Astrocyte (in vitro differentiated cells and primary cell): Measurements from ENCODE around the gene SLC9A5. TPM values are rescaled to one million over a fixed set of nuclear protein-coding genes. Genes with fewer than 3 reads are reported as not detected.

ENCODE experiments used
- DNase-seq: peaks from one replicate; pipeline ENCODE4 v3.0.0-alpha.2; 2010; ENCODE audit warnings: low read depth
- FAIRE-seq: peaks from 2 replicates; lab custom pipeline; 2011; peaks lifted over from hg19 to GRCh38; lab: Jason Lieb, UNC
- H2AFZ ChIP-seq: 2 replicates; pipeline ENCODE4 v1.6.0; 2012; ENCODE audit warnings: low read depth, low read length, inconsistent platforms
- H3K27ac ChIP-seq: 2 replicates; pipeline ENCODE4 v1.5.1; 2011; ENCODE audit warnings: low read depth, low read length, inconsistent platforms
- H3K27me3 ChIP-seq: 2 replicates; pipeline ENCODE4 v1.6.0; 2011; ENCODE audit warnings: low read length, inconsistent platforms; ENCODE audit not compliant: insufficient read depth
- H3K36me3 ChIP-seq: 2 replicates; pipeline ENCODE4 v1.5.1; 2011; ENCODE audit warnings: low read length, inconsistent platforms; ENCODE audit not compliant: insufficient read depth
- H3K4me1 ChIP-seq: 2 replicates; pipeline ENCODE4 v1.5.1; 2011; ENCODE audit warnings: low read length, inconsistent platforms; ENCODE audit not compliant: insufficient read depth
- H3K4me2 ChIP-seq: 2 replicates; pipeline ENCODE4 v1.6.0; 2012; ENCODE audit warnings: low read length, inconsistent platforms
- H3K4me3 ChIP-seq: 2 replicates; pipeline ENCODE4 v1.5.1; 2011; ENCODE audit warnings: low read depth, mild to moderate bottlenecking, low read length, inconsistent platforms; ENCODE audit not compliant: insufficient read depth
- H3K79me2 ChIP-seq: 2 replicates; pipeline ENCODE4 v1.6.0; 2012; ENCODE audit warnings: mild to moderate bottlenecking, low read length, inconsistent platforms; ENCODE audit not compliant: insufficient read depth
- H3K9ac ChIP-seq: 2 replicates; pipeline ENCODE4 v1.6.0; 2012; ENCODE audit warnings: mild to moderate bottlenecking, low read length, inconsistent platforms
- H3K9me3 ChIP-seq: 2 replicates; pipeline ENCODE4 v1.5.1; 2012; ENCODE audit warnings: low read depth, mild to moderate bottlenecking, low read length, inconsistent platforms; ENCODE audit not compliant: insufficient read depth
- H4K20me1 ChIP-seq: 2 replicates; pipeline ENCODE4 v1.6.0; 2012; ENCODE audit warnings: low read length, inconsistent platforms; ENCODE audit not compliant: insufficient read depth
- H3K27ac Mint-ChIP-seq: one replicate; pipeline ENCODE4 v1.8.0; 2021; ENCODE audit warnings: mild to moderate bottlenecking, mixed read lengths; ENCODE audit not compliant: unreplicated experiment
- H3K27me3 Mint-ChIP-seq: one replicate; pipeline ENCODE4 v1.8.0; 2021; ENCODE audit warnings: low read depth, mixed read lengths; ENCODE audit not compliant: unreplicated experiment
- H3K36me3 Mint-ChIP-seq: one replicate; pipeline ENCODE4 v1.8.0; 2021; ENCODE audit warnings: low read depth, mixed read lengths; ENCODE audit not compliant: unreplicated experiment
- H3K4me1 Mint-ChIP-seq: one replicate; pipeline ENCODE4 v1.8.0; 2021; ENCODE audit warnings: low read depth, mixed read lengths; ENCODE audit not compliant: unreplicated experiment
- H3K4me3 Mint-ChIP-seq: one replicate; pipeline ENCODE4 v1.8.0; 2021; ENCODE audit warnings: mild to moderate bottlenecking, moderate library complexity, mixed read lengths; ENCODE audit not compliant: unreplicated experiment
- H3K9me3 Mint-ChIP-seq: one replicate; pipeline ENCODE4 v1.8.0; 2021; ENCODE audit warnings: mild to moderate bottlenecking, mixed read lengths; ENCODE audit not compliant: unreplicated experiment
- CTCF ChIP-seq: IDR thresholded peaks from 2 replicates; pipeline ENCODE4 v1.5.1; 2011; ENCODE audit warnings: low read depth, mild to moderate bottlenecking, inconsistent platforms, low read length, moderate library complexity; ENCODE audit not compliant: insufficient read depth
- EZH2 ChIP-seq: IDR thresholded peaks from 2 replicates; pipeline ENCODE4 v1.6.1; 2012; ENCODE audit warnings: mild to moderate bottlenecking, low read length, inconsistent platforms; ENCODE audit not compliant: insufficient read depth
- total RNA-seq: library from RNA; stranded (reverse); gene quantifications from 2 replicates; pipeline ENCODE4 v1.2.1, GENCODE V29; 2021

Gene SLC9A5
- total RNA-seq, 1 donor from 2014 or later = 2.5 TPM

- no peaks in the 10 kb centered on the region for H3K79me2 ChIP-seq
- peak overlapping the region; percentile 70 for H3K9ac ChIP-seq
- Mint-ChIP-seq H3K4me1 (peaks cover 16% of the 10 kb centered on the region), H3K9me3 (no peaks in the 10 kb centered on the region), H3K27me3 (peaks cover 18% of the 10 kb centered on the region), H3K27ac (peak overlapping the region; percentile 87), H3K4me3 (no peak overlapping the region), H3K36me3 (peaks cover 2% of the 10 kb centered on the region)
- H4K20me1 ChIP-seq = no peaks in the 10 kb centered on the region
- H3K4me3 ChIP-seq = no peak overlapping the region
- peak; percentile 91 for FAIRE-seq
- no peak overlapping the region for H2AFZ ChIP-seq
- H3K4me2 ChIP-seq = peak overlapping the region; percentile 60
- TF ChIP-seq CTCF (no peak), EZH2 (no peak)
- peak; percentile 100 for DNase-seq
- peaks cover 18% of the 10 kb centered on the region for H3K4me1 ChIP-seq
- H3K36me3 ChIP-seq = no peaks in the 10 kb centered on the region
- no peaks in the 10 kb centered on the region for H3K9me3 ChIP-seq
- H3K27me3 ChIP-seq = no peaks in the 10 kb centered on the region
- peak overlapping the region; percentile 88 for H3K27ac ChIP-seq
These were observed 63.1 kb downstream of the SLC9A5 start for GRCh38 chr16:67311607-67312488.

- no peaks in the 10 kb centered on the region for H3K27me3 ChIP-seq
- H3K4me2 ChIP-seq = peak overlapping the region; percentile 60
- no peaks in the 10 kb centered on the region for H3K9me3 ChIP-seq
- TF ChIP-seq EZH2 = no peak
- TF ChIP-seq CTCF = no peak
- H4K20me1 ChIP-seq = no peaks in the 10 kb centered on the region
- peak overlapping the region; percentile 6 for H2AFZ ChIP-seq
- Mint-ChIP-seq H3K4me3 (no peak overlapping the region), H3K9me3 (no peaks in the 10 kb centered on the region), H3K27me3 (peaks cover 18% of the 10 kb centered on the region), H3K27ac (peak overlapping the region; percentile 47), H3K4me1 (peaks cover 16% of the 10 kb centered on the region), H3K36me3 (peaks cover 2% of the 10 kb centered on the region)
- H3K79me2 ChIP-seq = no peaks in the 10 kb centered on the region
- DNase-seq (no peak), FAIRE-seq (no peak)
- peak overlapping the region; percentile 88 for H3K27ac ChIP-seq
- H3K4me3 ChIP-seq = no peak overlapping the region
- H3K4me1 ChIP-seq = peaks cover 18% of the 10 kb centered on the region
- H3K36me3 ChIP-seq = no peaks in the 10 kb centered on the region
- H3K9ac ChIP-seq = peak overlapping the region; percentile 70
These were observed 63.9 kb downstream of the SLC9A5 start for GRCh38 chr16:67312719-67313118.

GRCh38 chr16:67317853-67318252 is 69.1 kb downstream of the SLC9A5 start:
- H3K9ac ChIP-seq = no peak overlapping the region
- H3K79me2 ChIP-seq = no peaks in the 10 kb centered on the region
- H3K27ac Mint-ChIP-seq = no peak overlapping the region
- H3K9me3 Mint-ChIP-seq = no peaks in the 10 kb centered on the region
- TF ChIP-seq CTCF (no peak), EZH2 (no peak)
- H3K4me3 ChIP-seq = no peak overlapping the region
- H3K4me1 ChIP-seq = peaks cover 2% of the 10 kb centered on the region
- H3K27me3 Mint-ChIP-seq = peaks cover 32% of the 10 kb centered on the region
- no peaks in the 10 kb centered on the region for H4K20me1 ChIP-seq
- DNase-seq (no peak), FAIRE-seq (no peak)
- H3K36me3 Mint-ChIP-seq = peaks cover 2% of the 10 kb centered on the region
- no peak overlapping the region for H3K4me3 Mint-ChIP-seq
- H3K4me2 ChIP-seq = no peak overlapping the region
- peaks cover 2% of the 10 kb centered on the region for H3K4me1 Mint-ChIP-seq
- no peaks in the 10 kb centered on the region for H3K9me3 ChIP-seq
- H2AFZ ChIP-seq = no peak overlapping the region
- H3K36me3 ChIP-seq = no peaks in the 10 kb centered on the region
- H3K27ac ChIP-seq = no peak overlapping the region
- H3K27me3 ChIP-seq = peaks cover 11% of the 10 kb centered on the region
